GM12801 (cell line): ENCODE data around the gene TTLL3.

Source experiments
- CTCF ChIP-seq: IDR thresholded peaks from one replicate; pipeline ENCODE4 v1.5.1; 2011; ENCODE audit warnings: control low read depth; ENCODE audit not compliant: insufficient read length; ENCODE audit errors: extremely low read depth

Gene TTLL3

GRCh38 chr3:9800529-9800928, 9.5 kb upstream of the TTLL3 start:
- TF ChIP-seq CTCF = no peak

GRCh38 chr3:9803494-9803893, 6.6 kb upstream of the TTLL3 start:
- no peak for TF ChIP-seq CTCF

GRCh38 chr3:9804996-9805395, 5.1 kb upstream of the TTLL3 start:
- no peak for TF ChIP-seq CTCF

GRCh38 chr3:9806137-9806536, 3.9 kb upstream of the TTLL3 start:
- TF ChIP-seq CTCF = no peak

GRCh38 chr3:9806688-9807589, 3.1 kb upstream of the TTLL3 start:
- TF ChIP-seq CTCF = no peak

- TF ChIP-seq CTCF = no peak
Observed at GRCh38 chr3:9807981-9808344, 2.1 kb upstream of the TTLL3 start.

- no peak for TF ChIP-seq CTCF
Observed at GRCh38 chr3:9808345-9809037, 1.6 kb upstream of the TTLL3 start.
